Measurements from ENCODE around the gene COL1A2. TPM values are rescaled to one million over a fixed set of nuclear protein-coding genes. Genes with fewer than 3 reads are reported as not detected.

COL1A2 gene
- polyA plus RNA-seq, 1 experiment = 4,815 TPM

- POLR2A ChIA-PET = interaction anchor here (0.6 to 1.4 kb wide), 3 partner anchors 138 to 147 kb away, joined by 4 to 5 read pairs (median 5); no protein-coding TSS in a partner anchor
- H3K4me3 ChIP-seq (ENCODE audit: low read depth, low read length) = no peak overlapping the region
- no peaks in the 10 kb centered on the region for H3K27me3 ChIP-seq (ENCODE audit: control insufficient read depth, insufficient read depth, low read length)
- TF ChIP-seq CTCF (IDR thresholded peaks at IDR 0.05; ENCODE audit: low read depth, low read length) = peak; percentile 82
- CTCF ChIA-PET = interaction anchor here (0.6 to 11.9 kb wide), 43 partner anchors 10 to 811 kb away, joined by 3 to 539 read pairs (median 4); partner anchors contain the start of genes COL1A2 and SGCE
- no peak for DNase-seq (ENCODE audit: low read depth, low spot score)
- H3K27ac ChIP-seq (ENCODE audit: low read depth, low read length) = no peak overlapping the region
- H3K9me3 ChIP-seq (ENCODE audit: control insufficient read depth, insufficient read depth, low read length) = no peaks in the 10 kb centered on the region
Observed at GRCh38 chr7:94436018-94436604, 41.4 kb downstream of the COL1A2 start.

GRCh38 chr7:94436700-94437099, 42.0 kb downstream of the COL1A2 start:
- no peaks in the 10 kb centered on the region for H3K9me3 ChIP-seq (ENCODE audit: control insufficient read depth, insufficient read depth, low read length)
- ChIA-PET CTCF (interaction anchor here (0.6 to 11.9 kb wide), 37 partner anchors 9 to 721 kb away, joined by 3 to 539 read pairs (median 4); partner anchors contain the start of genes COL1A2 and SGCE), POLR2A (interaction anchor here (0.6 to 1.4 kb wide), 5 partner anchors 42 to 148 kb away, joined by 3 to 5 read pairs (median 4); partner anchors contain the start of gene COL1A2)
- no peaks in the 10 kb centered on the region for H3K27me3 ChIP-seq (ENCODE audit: control insufficient read depth, insufficient read depth, low read length)
- no peak overlapping the region for H3K4me3 ChIP-seq (ENCODE audit: low read depth, low read length)
- no peak overlapping the region for H3K27ac ChIP-seq (ENCODE audit: low read depth, low read length)
- TF ChIP-seq CTCF (IDR thresholded peaks at IDR 0.05; ENCODE audit: low read depth, low read length) = no peak
- DNase-seq (ENCODE audit: low read depth, low spot score) = no peak

GRCh38 chr7:94439893-94440381, 45.2 kb downstream of the COL1A2 start:
- H3K27me3 ChIP-seq (ENCODE audit: control insufficient read depth, insufficient read depth, low read length) = no peaks in the 10 kb centered on the region
- CTCF ChIA-PET = interaction anchor here (1.2 to 11.9 kb wide), 3 partner anchors 9 to 807 kb away, joined by 3 to 539 read pairs (median 5); no protein-coding TSS in a partner anchor
- TF ChIP-seq CTCF (IDR thresholded peaks at IDR 0.05; ENCODE audit: low read depth, low read length) = no peak
- no peak overlapping the region for H3K4me3 ChIP-seq (ENCODE audit: low read depth, low read length)
- H3K27ac ChIP-seq (ENCODE audit: low read depth, low read length) = no peak overlapping the region
- POLR2A ChIA-PET = interaction anchor here (1.3 kb wide), 1 partner anchor 142 kb away, joined by 3 read pairs; no protein-coding TSS in a partner anchor
- no peak for DNase-seq (ENCODE audit: low read depth, low spot score)
- no peaks in the 10 kb centered on the region for H3K9me3 ChIP-seq (ENCODE audit: control insufficient read depth, insufficient read depth, low read length)

GRCh38 chr7:94440451-94441039, 45.9 kb downstream of the COL1A2 start:
- CTCF ChIA-PET = interaction anchor here (1.2 to 11.9 kb wide), 3 partner anchors 9 to 806 kb away, joined by 3 to 539 read pairs (median 5); no protein-coding TSS in a partner anchor
- POLR2A ChIA-PET = interaction anchor here (1.3 kb wide), 1 partner anchor 143 kb away, joined by 3 read pairs; no protein-coding TSS in a partner anchor
- TF ChIP-seq CTCF (IDR thresholded peaks at IDR 0.05; ENCODE audit: low read depth, low read length) = no peak

More at GRCh38 chr7:94440451-94441039, 45.9 kb downstream of the COL1A2 start:
- no peak for DNase-seq (ENCODE audit: low read depth, low spot score)
- H3K4me3 ChIP-seq (ENCODE audit: low read depth, low read length) = no peak overlapping the region
- H3K27me3 ChIP-seq (ENCODE audit: control insufficient read depth, insufficient read depth, low read length) = no peaks in the 10 kb centered on the region
- H3K27ac ChIP-seq (ENCODE audit: low read depth, low read length) = no peak overlapping the region
- no peaks in the 10 kb centered on the region for H3K9me3 ChIP-seq (ENCODE audit: control insufficient read depth, insufficient read depth, low read length)

Data from AG04450 (cell line).